Measurements from ENCODE around the gene TMEM131L.

TMEM131L gene

GRCh38 chr4:153426207-153426885 is 39.8 kb upstream of the TMEM131L start:
- TF ChIP-seq CEBPB (IDR thresholded peaks at IDR 0.05) (no peak), TAF1 (IDR thresholded peaks at IDR 0.05; ENCODE audit: low read depth) (no peak), REST (IDR thresholded peaks at IDR 0.05; ENCODE audit: low read depth) (no peak), EP300 (IDR thresholded peaks at IDR 0.05; ENCODE audit: borderline replicate concordance) (no peak), FOXM1 (IDR thresholded peaks at IDR 0.05; ENCODE audit: borderline replicate concordance, low read depth) (no peak), CREB1 (IDR thresholded peaks at IDR 0.05; ENCODE audit: low read depth) (no peak), EGR1 (IDR thresholded peaks at IDR 0.05) (no peak), TEAD4 (IDR thresholded peaks at IDR 0.05) (no peak), MAX (IDR thresholded peaks at IDR 0.05) (no peak), ZBTB7A (IDR thresholded peaks at IDR 0.05; ENCODE audit: low read depth) (no peak), TCF12 (IDR thresholded peaks at IDR 0.05; ENCODE audit: low read depth) (no peak), YY1 (IDR thresholded peaks at IDR 0.05; ENCODE audit: low read depth) (no peak), NFIC (IDR thresholded peaks at IDR 0.05) (no peak), RAD21 (IDR thresholded peaks at IDR 0.05; ENCODE audit: low read depth) (no peak), USF1 (IDR thresholded peaks at IDR 0.05) (no peak)

GRCh38 chr4:153427363-153428071 is 38.6 kb upstream of the TMEM131L start:
- TF ChIP-seq TAF1 (IDR thresholded peaks at IDR 0.05; ENCODE audit: low read depth) (no peak), USF1 (IDR thresholded peaks at IDR 0.05) (no peak), TEAD4 (IDR thresholded peaks at IDR 0.05) (0 out of 2 replicates have a peak, but pooled peaks have one; percentile 37), NFIC (IDR thresholded peaks at IDR 0.05) (peak; percentile 57)

- TF ChIP-seq USF1 (IDR thresholded peaks at IDR 0.05) (no peak), EGR1 (IDR thresholded peaks at IDR 0.05) (no peak), CREB1 (IDR thresholded peaks at IDR 0.05; ENCODE audit: low read depth) (no peak), YY1 (IDR thresholded peaks at IDR 0.05; ENCODE audit: low read depth) (no peak), RAD21 (IDR thresholded peaks at IDR 0.05; ENCODE audit: low read depth) (no peak), TEAD4 (IDR thresholded peaks at IDR 0.05) (no peak), REST (IDR thresholded peaks at IDR 0.05; ENCODE audit: low read depth) (no peak), TAF1 (IDR thresholded peaks at IDR 0.05; ENCODE audit: low read depth) (no peak), TCF12 (IDR thresholded peaks at IDR 0.05; ENCODE audit: low read depth) (no peak), EP300 (IDR thresholded peaks at IDR 0.05; ENCODE audit: borderline replicate concordance) (no peak), NFIC (IDR thresholded peaks at IDR 0.05) (no peak), CEBPB (IDR thresholded peaks at IDR 0.05) (no peak), MAX (IDR thresholded peaks at IDR 0.05) (no peak), FOXM1 (IDR thresholded peaks at IDR 0.05; ENCODE audit: borderline replicate concordance, low read depth) (no peak), ZBTB7A (IDR thresholded peaks at IDR 0.05; ENCODE audit: low read depth) (no peak)
Measured at GRCh38 chr4:153428941-153429475, 37.2 kb upstream of the TMEM131L start.

GRCh38 chr4:153432965-153433753 is 33.0 kb upstream of the TMEM131L start:
- TF ChIP-seq ZBTB7A (IDR thresholded peaks at IDR 0.05; ENCODE audit: low read depth) (no peak), USF1 (IDR thresholded peaks at IDR 0.05) (no peak), TCF12 (IDR thresholded peaks at IDR 0.05; ENCODE audit: low read depth) (no peak), YY1 (IDR thresholded peaks at IDR 0.05; ENCODE audit: low read depth) (no peak), EP300 (IDR thresholded peaks at IDR 0.05; ENCODE audit: borderline replicate concordance) (peak; percentile 48; the same call in 1 of the 2 replicates), FOXM1 (IDR thresholded peaks at IDR 0.05; ENCODE audit: borderline replicate concordance, low read depth) (no peak), MAX (IDR thresholded peaks at IDR 0.05) (no peak), CEBPB (IDR thresholded peaks at IDR 0.05) (peak; percentile 97), REST (IDR thresholded peaks at IDR 0.05; ENCODE audit: low read depth) (no peak; the same call in 1 of the 2 replicates), NFIC (IDR thresholded peaks at IDR 0.05) (peak; percentile 74), TEAD4 (IDR thresholded peaks at IDR 0.05) (peak; percentile 64), CREB1 (IDR thresholded peaks at IDR 0.05; ENCODE audit: low read depth) (no peak), EGR1 (IDR thresholded peaks at IDR 0.05) (no peak), RAD21 (IDR thresholded peaks at IDR 0.05; ENCODE audit: low read depth) (peak; percentile 96), TAF1 (IDR thresholded peaks at IDR 0.05; ENCODE audit: low read depth) (no peak)

Measured in Ishikawa (cell line).